Activated T-cell treated with anti-CD3 and anti-CD28 coated beads for 48 hours (primary cell): ENCODE results near the gene SPACDR.
A peak's percentile ranks its signal among the peaks of the same experiment; 100 is the strongest.

Source experiments
- DNase-seq: peaks from one replicate; pipeline ENCODE4 v3.0.0-alpha.2; 2020; ENCODE audit warnings: low read depth

Gene SPACDR

GRCh38 chr7:100485471-100485876 lies 21.4 kb upstream of the SPACDR start:
- no peak for DNase-seq

GRCh38 chr7:100484673-100485045 lies 20.6 kb upstream of the SPACDR start:
- DNase-seq = no peak

- DNase-seq = peak; percentile 34
Observed at GRCh38 chr7:100483722-100484672, 19.9 kb upstream of the SPACDR start, which contains the start of gene NYAP1. Gene NYAP1 (plus strand): TSS chr7:100483927. CDS start chr7:100485312, 1,385 bp downstream.

DNA sequence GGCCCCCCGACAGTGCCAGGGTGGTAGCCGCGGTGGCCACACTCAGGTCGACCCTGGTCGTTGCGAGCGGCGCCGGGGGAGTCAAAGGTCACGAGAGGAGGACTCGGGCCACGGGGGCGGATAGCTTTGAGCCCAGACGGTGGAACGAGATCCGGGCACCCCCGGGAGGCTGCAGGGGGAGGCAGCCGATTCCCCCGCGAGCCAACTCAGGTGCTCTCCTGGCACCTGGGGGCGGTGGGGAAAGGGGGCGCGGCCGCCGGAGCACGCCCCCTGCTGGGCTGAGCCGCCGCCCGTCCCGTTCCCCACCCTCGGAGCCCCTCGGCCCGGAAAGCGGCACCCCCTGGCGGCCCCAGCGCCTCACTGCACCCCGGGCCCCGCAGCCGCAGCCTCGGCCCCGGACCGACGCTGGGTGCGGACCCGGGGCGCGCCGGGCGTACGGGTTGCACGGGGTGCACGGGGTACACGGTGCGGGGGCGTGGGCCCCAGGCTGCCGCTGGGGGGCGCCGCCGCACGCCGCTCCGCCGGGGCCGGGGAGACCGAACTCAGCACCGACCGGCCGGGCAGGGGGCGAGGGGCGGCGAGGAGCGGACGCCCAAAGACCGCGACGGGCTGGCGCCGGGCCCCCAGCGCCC lies 19.1 kb upstream of the SPACDR start:
- peak; percentile 86 for DNase-seq

- no peak for DNase-seq
Observed at GRCh38 chr7:100482728-100483089, 18.6 kb upstream of the SPACDR start.

- DNase-seq = no peak
Observed at GRCh38 chr7:100481466-100481865, 17.4 kb upstream of the SPACDR start.

DNA sequence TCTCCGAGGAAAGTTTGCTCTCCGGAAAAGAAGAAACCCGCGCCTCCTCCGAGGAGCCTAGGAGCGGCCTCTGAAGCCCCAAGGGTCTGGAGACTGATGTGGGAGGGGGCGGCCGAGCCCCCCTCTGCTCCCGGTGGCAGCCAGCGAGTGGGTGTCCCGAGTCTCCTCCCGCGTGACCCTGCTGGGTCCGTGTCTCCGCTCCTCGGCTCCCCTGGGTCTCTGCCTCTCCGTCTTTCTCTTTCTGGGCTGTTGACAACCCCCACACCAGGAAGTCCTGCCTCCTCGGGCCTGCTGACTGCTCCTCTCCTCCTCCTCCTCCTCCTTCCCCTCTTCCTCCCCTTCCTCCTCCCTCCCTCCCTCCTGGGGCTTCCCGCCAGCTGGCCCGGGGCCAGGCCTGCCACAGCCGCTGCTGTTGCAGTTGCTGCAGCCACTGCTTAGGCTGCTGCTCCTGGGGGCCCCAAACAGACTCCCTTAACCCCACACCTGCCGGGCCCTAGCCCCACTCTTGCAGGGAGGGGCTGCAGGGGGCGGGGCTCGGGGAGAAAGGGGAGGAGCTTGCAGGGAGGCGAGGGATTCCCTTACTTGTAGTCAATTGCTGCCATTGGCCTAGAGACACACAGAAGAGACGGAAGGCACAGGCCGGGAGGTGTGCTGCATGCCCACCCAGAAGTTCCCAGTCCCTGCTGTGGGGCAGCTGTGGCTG lies 15.0 kb upstream of the SPACDR start, which contains the start of gene TSC22D4:
Gene TSC22D4 (minus strand): TSS at position 257 of the 703 bp plus-strand sequence. CDS start 1,176 bp downstream, outside the sequence.
- DNase-seq = peak; percentile 86

- DNase-seq = no peak
Observed at GRCh38 chr7:100477871-100478267, 13.8 kb upstream of the SPACDR start.

- DNase-seq = peak; percentile 53
Observed at GRCh38 chr7:100476903-100477870, 13.1 kb upstream of the SPACDR start.

- DNase-seq = no peak
Observed at GRCh38 chr7:100476101-100476780, 12.2 kb upstream of the SPACDR start.

- no peak for DNase-seq
Observed at GRCh38 chr7:100475549-100475948, 11.5 kb upstream of the SPACDR start.

- DNase-seq = no peak
Observed at GRCh38 chr7:100472854-100473499, 8.9 kb upstream of the SPACDR start.

GRCh38 chr7:100472121-100472851 lies 8.2 kb upstream of the SPACDR start:
- DNase-seq = no peak

DNA sequence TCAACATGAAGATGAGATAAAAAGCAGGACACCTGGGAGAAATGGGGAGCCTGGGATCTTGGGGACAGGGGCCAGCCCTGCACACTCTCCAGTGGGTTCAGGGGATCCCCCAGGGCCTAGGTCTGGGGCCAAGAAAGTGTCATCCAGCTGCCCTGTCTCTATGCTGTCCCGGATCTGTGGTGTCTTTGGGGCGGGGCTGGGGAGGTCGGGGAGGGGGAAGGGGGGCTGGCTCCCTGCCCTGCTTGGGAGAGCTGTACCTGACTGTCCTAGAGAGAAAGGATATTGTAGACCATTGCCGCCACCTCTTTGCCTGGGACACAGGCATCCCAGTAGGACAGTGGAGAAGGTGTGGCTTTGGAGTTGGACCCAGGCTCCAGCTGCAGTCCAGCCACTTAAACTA lies 7.0 kb upstream of the SPACDR start:
- no peak for DNase-seq

- DNase-seq = peak; percentile 76
Observed at GRCh38 chr7:100469227-100470044, 5.4 kb upstream of the SPACDR start.

- no peak for DNase-seq
Observed at GRCh38 chr7:100467638-100468373, 3.7 kb upstream of the SPACDR start.

- DNase-seq = no peak
Observed at GRCh38 chr7:100466653-100467605, 2.9 kb upstream of the SPACDR start.
